Activated naive CD4-positive, alpha-beta T cell treated with anti-CD3 and anti-CD28 coated beads, Interleukin-2, amount 10 ng/mL, durations not matched to agents 7 days and 5 days (primary cell): ENCODE data around the gene BMP3.
A peak's percentile ranks its signal among the peaks of the same experiment; 100 is the strongest.
"Not testable (repeated sequence)": the region's sequence is repeated elsewhere in the genome, so short reads cannot be mapped to it uniquely, and the experiment has no call there.

ENCODE experiments used
- CTCF ChIA-PET: fragments of 350-600 bp; sonication (Branson Sonifier 250); formaldehyde crosslinking; loops from one replicate; lab custom pipeline; 2021; ENCODE audit warnings: antibody characterized with exemption; lab: Charles Lee
- DNase-seq: peaks from one replicate; pipeline ENCODE4 v3.0.0-alpha.2; 2020
- H3K27ac Mint-ChIP-seq: one replicate; pipeline ENCODE4 v1.8.0; 2021; ENCODE audit warnings: mild to moderate bottlenecking, moderate library complexity, mixed read lengths
- H3K27me3 Mint-ChIP-seq: one replicate; pipeline ENCODE4 v1.8.0; 2021; ENCODE audit warnings: mild to moderate bottlenecking, mixed read lengths
- H3K36me3 Mint-ChIP-seq: one replicate; pipeline ENCODE4 v1.8.0; 2021; ENCODE audit warnings: mixed read lengths
- H3K4me1 Mint-ChIP-seq: one replicate; pipeline ENCODE4 v1.8.0; 2021; ENCODE audit warnings: mixed read lengths
- H3K4me3 Mint-ChIP-seq: one replicate; pipeline ENCODE4 v1.8.0; 2021; ENCODE audit warnings: mild to moderate bottlenecking, moderate library complexity, mixed read lengths
- H3K9me3 Mint-ChIP-seq: one replicate; pipeline ENCODE4 v1.8.0; 2021; ENCODE audit warnings: mixed read lengths

The BMP3 gene

GRCh38 chr4:81030061-81030980 is at the start of gene BMP3:
Gene BMP3 (plus strand): TSS chr4:81030708. CDS start chr4:81031285, 577 bp downstream.
- no peak within 1 kb of the TSS for H3K27ac Mint-ChIP-seq
- peaks cover 11% of the 10 kb centered on the region for H3K4me1 Mint-ChIP-seq
- H3K9me3 Mint-ChIP-seq, result no peaks in the 10 kb centered on the region
- peaks cover 48% of the 10 kb centered on the region for H3K27me3 Mint-ChIP-seq
- peak within 1 kb of the TSS; percentile 59 for H3K4me3 Mint-ChIP-seq
- no peak for DNase-seq
- H3K36me3 Mint-ChIP-seq, result no peaks in the 10 kb centered on the region
- CTCF ChIA-PET, result interaction anchor here (1.0 to 1.4 kb wide), 2 partner anchors 9 to 10 kb away, joined by 3 to 11 read pairs; no protein-coding TSS in a partner anchor

GRCh38 chr4:80986011-80986410 is 44.5 kb upstream of the BMP3 start:
- no peaks in the 10 kb centered on the region for H3K9me3 Mint-ChIP-seq
- no peak overlapping the region for H3K4me3 Mint-ChIP-seq
- H3K4me1 Mint-ChIP-seq, result no peaks in the 10 kb centered on the region
- no peaks in the 10 kb centered on the region for H3K36me3 Mint-ChIP-seq
- CTCF ChIA-PET, result interaction anchor here (1.1 to 2.9 kb wide), 2 partner anchors 624 to 625 kb away, joined by 3 to 10 read pairs; no protein-coding TSS in a partner anchor
- no peak overlapping the region for H3K27ac Mint-ChIP-seq
- H3K27me3 Mint-ChIP-seq, result peaks cover 4% of the 10 kb centered on the region
- no peak for DNase-seq

GRCh38 chr4:80989921-80990544 is 40.5 kb upstream of the BMP3 start:
- H3K27me3 Mint-ChIP-seq, result peaks cover 4% of the 10 kb centered on the region
- CTCF ChIA-PET, result interaction anchor here (0.7 to 3.1 kb wide), 13 partner anchors 9 to 633 kb away, joined by 3 to 17 read pairs (median 4); no protein-coding TSS in a partner anchor
- H3K36me3 Mint-ChIP-seq, result no peaks in the 10 kb centered on the region
- H3K4me1 Mint-ChIP-seq, result no peaks in the 10 kb centered on the region
- no peaks in the 10 kb centered on the region for H3K9me3 Mint-ChIP-seq
- H3K27ac Mint-ChIP-seq, result no peak overlapping the region
- H3K4me3 Mint-ChIP-seq, result no peak overlapping the region
- DNase-seq, result peak; percentile 20

GRCh38 chr4:80990851-80991250 is 39.7 kb upstream of the BMP3 start:
- H3K36me3 Mint-ChIP-seq, result no peaks in the 10 kb centered on the region
- peaks cover 4% of the 10 kb centered on the region for H3K27me3 Mint-ChIP-seq
- H3K4me1 Mint-ChIP-seq, result no peaks in the 10 kb centered on the region
- DNase-seq, result no peak
- H3K27ac Mint-ChIP-seq, result no peak overlapping the region
- CTCF ChIA-PET, result interaction anchor here (1.1 to 3.1 kb wide), 4 partner anchors 56 to 629 kb away, joined by 3 to 17 read pairs (median 9); no protein-coding TSS in a partner anchor
- H3K9me3 Mint-ChIP-seq, result no peaks in the 10 kb centered on the region
- no peak overlapping the region for H3K4me3 Mint-ChIP-seq

GRCh38 chr4:80999943-81000342 is 30.6 kb upstream of the BMP3 start:
- Mint-ChIP-seq H3K4me3 (no peak overlapping the region), H3K36me3 (no peaks in the 10 kb centered on the region), H3K27ac (no peak overlapping the region), H3K27me3 (no peaks in the 10 kb centered on the region), H3K4me1 (no peaks in the 10 kb centered on the region), H3K9me3 (no peaks in the 10 kb centered on the region)
- CTCF ChIA-PET, result no interaction called here
- DNase-seq, result no peak

- H3K27me3 Mint-ChIP-seq, result no peaks in the 10 kb centered on the region
- no peak for DNase-seq
- H3K4me3 Mint-ChIP-seq, result no peak overlapping the region
- no peaks in the 10 kb centered on the region for H3K36me3 Mint-ChIP-seq
- no peaks in the 10 kb centered on the region for H3K4me1 Mint-ChIP-seq
- CTCF ChIA-PET, result no interaction called here
- H3K9me3 Mint-ChIP-seq, result no peaks in the 10 kb centered on the region
- no peak overlapping the region for H3K27ac Mint-ChIP-seq
These were observed 26.9 kb upstream of the BMP3 start for GRCh38 chr4:81003597-81004111.

- no peak for DNase-seq
- no peak overlapping the region for H3K4me3 Mint-ChIP-seq
- no peak overlapping the region for H3K27ac Mint-ChIP-seq
- H3K4me1 Mint-ChIP-seq, result no peaks in the 10 kb centered on the region
- no peaks in the 10 kb centered on the region for H3K27me3 Mint-ChIP-seq
- no peaks in the 10 kb centered on the region for H3K9me3 Mint-ChIP-seq
- CTCF ChIA-PET, result no interaction called here
- H3K36me3 Mint-ChIP-seq, result no peaks in the 10 kb centered on the region
These were observed 23.1 kb upstream of the BMP3 start for GRCh38 chr4:81007417-81007816.

- H3K27me3 Mint-ChIP-seq, H3K9me3 Mint-ChIP-seq, H3K4me3 Mint-ChIP-seq, DNase-seq, H3K4me1 Mint-ChIP-seq, H3K27ac Mint-ChIP-seq, H3K36me3 Mint-ChIP-seq: not testable (repeated sequence)
- CTCF ChIA-PET, result interaction anchor here (1.0 kb wide), 1 partner anchor 17 kb away, joined by 3 read pairs; no protein-coding TSS in a partner anchor
These were observed 13.9 kb upstream of the BMP3 start for GRCh38 chr4:81016566-81016965.

GRCh38 chr4:81019006-81019405 is 11.5 kb upstream of the BMP3 start:
- no peak overlapping the region for H3K4me3 Mint-ChIP-seq
- no peaks in the 10 kb centered on the region for H3K4me1 Mint-ChIP-seq
- H3K36me3 Mint-ChIP-seq, result no peaks in the 10 kb centered on the region
- CTCF ChIA-PET, result no interaction called here
- H3K9me3 Mint-ChIP-seq, result no peaks in the 10 kb centered on the region
- no peak for DNase-seq
- H3K27me3 Mint-ChIP-seq, result peaks cover 11% of the 10 kb centered on the region
- no peak overlapping the region for H3K27ac Mint-ChIP-seq

- H3K9me3 Mint-ChIP-seq, result no peaks in the 10 kb centered on the region
- no peaks in the 10 kb centered on the region for H3K4me1 Mint-ChIP-seq
- no peak overlapping the region for H3K4me3 Mint-ChIP-seq
- peaks cover 11% of the 10 kb centered on the region for H3K27me3 Mint-ChIP-seq
- H3K36me3 Mint-ChIP-seq, result no peaks in the 10 kb centered on the region
- CTCF ChIA-PET, result interaction anchor here (0.8 kb wide), 1 partner anchor 31 kb away, joined by 3 read pairs; no protein-coding TSS in a partner anchor
- no peak for DNase-seq
- no peak overlapping the region for H3K27ac Mint-ChIP-seq
These were observed 9.2 kb upstream of the BMP3 start for GRCh38 chr4:81021142-81021944.

- Mint-ChIP-seq H3K27ac (no peak overlapping the region), H3K4me3 (no peak overlapping the region), H3K4me1 (no peaks in the 10 kb centered on the region), H3K27me3 (peaks cover 11% of the 10 kb centered on the region), H3K9me3 (no peaks in the 10 kb centered on the region), H3K36me3 (no peaks in the 10 kb centered on the region)
- CTCF ChIA-PET, result no interaction called here
- DNase-seq, result no peak
These were observed 8.5 kb upstream of the BMP3 start for GRCh38 chr4:81021981-81022380.

GRCh38 chr4:81023484-81023883 is 7.0 kb upstream of the BMP3 start:
- CTCF ChIA-PET, result no interaction called here

GRCh38 chr4:81030981-81031791 is 678 bp downstream of the BMP3 start:
- H3K27me3 Mint-ChIP-seq, result peaks cover 48% of the 10 kb centered on the region

More at GRCh38 chr4:81023484-81023883, 7.0 kb upstream of the BMP3 start:
- Mint-ChIP-seq H3K27me3 (peaks cover 14% of the 10 kb centered on the region), H3K4me3 (no peak overlapping the region), H3K36me3 (no peaks in the 10 kb centered on the region), H3K4me1 (no peaks in the 10 kb centered on the region), H3K27ac (no peak overlapping the region), H3K9me3 (no peaks in the 10 kb centered on the region)
- DNase-seq, result no peak

More at GRCh38 chr4:81030981-81031791, 678 bp downstream of the BMP3 start:
- Mint-ChIP-seq H3K36me3 (no peaks in the 10 kb centered on the region), H3K27ac (no peak overlapping the region), H3K4me3 (peak overlapping the region; percentile 59), H3K9me3 (no peaks in the 10 kb centered on the region), H3K4me1 (peaks cover 11% of the 10 kb centered on the region)
- DNase-seq, result no peak
- CTCF ChIA-PET, result interaction anchor here (1.4 kb wide), 1 partner anchor 9 kb away, joined by 11 read pairs; no protein-coding TSS in a partner anchor
